Panc1 (cell line): ENCODE results near the gene FBLN2. TPM values are rescaled to one million over a fixed set of nuclear protein-coding genes. Genes with fewer than 3 reads are reported as not detected.

Experiments used
- ATAC-seq: fragments of 200-7000 bp; cut with Tn5 transposase; 2 replicates; pipeline ENCODE4 v1.9.1; 2020; ENCODE audit warnings: mild to moderate bottlenecking, moderate library complexity
- BruUV-seq: library from RNA; stranded (reverse); fragments of 400-500 nt; replicated peaks from 2 replicates; lab custom pipeline; 2021; lab: Mats Ljungman, UMichigan
- CTCF ChIA-PET: fragments of 300-600 bp; sonication (Branson Sonifier 250); formaldehyde crosslinking; loops from one replicate; lab custom pipeline; 2022; ENCODE audit warnings: antibody characterized with exemption; lab: Charles Lee
- POLR2A ChIA-PET: fragments of 300-600 bp; sonication (Branson Sonifier 250); formaldehyde crosslinking; loops from one replicate; lab custom pipeline; 2022; ENCODE audit warnings: antibody characterized with exemption; lab: Charles Lee
- DNase-seq: peaks from one replicate; pipeline ENCODE4 v3.0.0-alpha.2; 2010; ENCODE audit warnings: low read depth, low spot score
- H3K27ac ChIP-seq: 2 replicates; pipeline ENCODE4 v1.5.1; 2011; ENCODE audit warnings: mild to moderate bottlenecking, low read length, inconsistent platforms
- H3K27me3 ChIP-seq: fragments of 200-500 bp; sonication (Bioruptor generic); 2 replicates; pipeline ENCODE4 v1.6.0; 2014; ENCODE audit warnings: low read length, inconsistent platforms; ENCODE audit not compliant: control insufficient read depth, insufficient read depth
- H3K36me3 ChIP-seq: fragments of 200-500 bp; sonication (Bioruptor generic); 2 replicates; pipeline ENCODE4 v1.5.1; 2014; ENCODE audit warnings: inconsistent platforms, mild to moderate bottlenecking, low read length, moderate library complexity; ENCODE audit not compliant: control insufficient read depth, insufficient read depth
- H3K4me1 ChIP-seq: 2 replicates; pipeline ENCODE4 v1.5.1; 2011; ENCODE audit warnings: inconsistent platforms, mild to moderate bottlenecking, low read length, moderate library complexity; ENCODE audit not compliant: control insufficient read depth, insufficient read depth
- H3K4me3 ChIP-seq, 2 experiments: 2 replicates each; pipeline ENCODE4 v1.5.1; 2011 to 2012; ENCODE audit warnings: low read depth in 2 of 2, low read length in 2 of 2, mild to moderate bottlenecking in 2 of 2, inconsistent platforms in 1 of 2, moderate library complexity in 1 of 2
- H3K9me3 ChIP-seq: fragments of 200-500 bp; sonication (Bioruptor generic); 2 replicates; pipeline ENCODE4 v1.5.1; 2014; ENCODE audit warnings: low read depth, mild to moderate bottlenecking, inconsistent platforms, low read length, moderate library complexity; ENCODE audit not compliant: control insufficient read depth, insufficient read depth
- POLR2AphosphoS5 ChIP-seq: IDR thresholded peaks from 2 replicates; pipeline ENCODE4 v1.6.1; 2012; ENCODE audit warnings: mild to moderate bottlenecking, low read depth, low read length, moderate library complexity
- SIN3A ChIP-seq: IDR thresholded peaks from 2 replicates; pipeline ENCODE4 v1.6.1; 2012; ENCODE audit warnings: low read depth, mild to moderate bottlenecking, low read length, moderate library complexity, borderline replicate concordance; ENCODE audit not compliant: insufficient read depth
- TCF7L2 ChIP-seq: IDR thresholded peaks from 2 replicates; pipeline ENCODE4 v1.6.1; 2011; ENCODE audit warnings: mild to moderate bottlenecking, low read depth, low read length, inconsistent platforms
- in situ Hi-C: cut with HindIII; loops from 2 replicates; pipeline ENCODE4 v1.10.0; 2016; ENCODE audit warnings: low sequenced_read_pairs, low pct_unique_long_range_greater_than_20kb
- intact Hi-C: fragments of 100-400 bp; cut with micrococcal nuclease; formaldehyde crosslinking; loops from one replicate; pipeline ENCODE4 v1.10.0; 2022; ENCODE audit not compliant: unreplicated experiment
- total RNA-seq: library from RNA; stranded (reverse); gene quantifications from one replicate; pipeline ENCODE4 v1.2.1, GENCODE V29; 2021; ENCODE audit not compliant: unreplicated experiment
- TF ChIP-seq, protein P1 (sequence below), 2 experiments: IDR thresholded peaks; 2 replicates each; pipeline ENCODE4 v1.6.1; 2011 to 2012; ENCODE audit warnings: low read depth in 2 of 2, control low read depth in 1 of 2, low read length in 1 of 2, mild to moderate bottlenecking in 1 of 2, moderate library complexity in 1 of 2; ENCODE audit not compliant: insufficient read depth in 1 of 2
- TF ChIP-seq, protein P2 (sequence below): fragments of 450-650 bp; IDR thresholded peaks from 2 replicates; pipeline ENCODE4 v1.5.1; 2017; ENCODE audit warnings: mild to moderate bottlenecking

The FBLN2 gene
- total RNA-seq, 1 experiment from 2014 or later, result 0.44 TPM

DNA sequence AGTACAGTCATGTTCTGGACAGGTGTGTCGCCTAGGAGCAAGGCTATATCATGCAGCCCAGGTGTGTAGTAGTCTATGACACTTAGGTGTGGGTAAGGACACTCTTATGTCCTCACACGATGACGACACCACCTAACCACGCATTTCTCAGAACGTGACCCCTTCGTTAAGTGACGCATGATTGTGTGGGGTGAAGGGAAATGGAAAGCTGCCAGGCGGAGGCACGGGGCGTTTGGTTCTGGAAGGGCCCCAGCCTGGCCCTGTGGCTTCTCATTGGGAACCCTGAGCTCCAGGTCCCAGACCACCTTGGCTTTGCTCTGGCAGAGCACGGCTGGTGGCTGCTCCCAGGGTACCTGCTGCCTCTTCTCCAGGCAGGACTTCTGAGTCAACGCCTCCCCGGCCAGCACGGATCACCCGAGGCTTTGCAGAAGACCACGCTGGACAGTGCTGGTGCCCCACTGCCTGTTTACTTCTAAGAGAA is 39.3 kb downstream of the FBLN2 start:
- intact Hi-C loops, result no loop called here
- POLR2A ChIA-PET, result no interaction called here
- no peaks in the 10 kb centered on the region for H3K4me1 ChIP-seq
- CTCF ChIA-PET, result no interaction called here
- ATAC-seq (no peak), DNase-seq (no peak)
- H3K36me3 ChIP-seq, result no peaks in the 10 kb centered on the region
- H3K4me3 ChIP-seq, result no peak overlapping the region
- H3K27me3 ChIP-seq, result no peaks in the 10 kb centered on the region
- TF ChIP-seq SIN3A (no peak), POLR2AphosphoS5 (no peak)
- TF ChIP-seq, protein P1, sequence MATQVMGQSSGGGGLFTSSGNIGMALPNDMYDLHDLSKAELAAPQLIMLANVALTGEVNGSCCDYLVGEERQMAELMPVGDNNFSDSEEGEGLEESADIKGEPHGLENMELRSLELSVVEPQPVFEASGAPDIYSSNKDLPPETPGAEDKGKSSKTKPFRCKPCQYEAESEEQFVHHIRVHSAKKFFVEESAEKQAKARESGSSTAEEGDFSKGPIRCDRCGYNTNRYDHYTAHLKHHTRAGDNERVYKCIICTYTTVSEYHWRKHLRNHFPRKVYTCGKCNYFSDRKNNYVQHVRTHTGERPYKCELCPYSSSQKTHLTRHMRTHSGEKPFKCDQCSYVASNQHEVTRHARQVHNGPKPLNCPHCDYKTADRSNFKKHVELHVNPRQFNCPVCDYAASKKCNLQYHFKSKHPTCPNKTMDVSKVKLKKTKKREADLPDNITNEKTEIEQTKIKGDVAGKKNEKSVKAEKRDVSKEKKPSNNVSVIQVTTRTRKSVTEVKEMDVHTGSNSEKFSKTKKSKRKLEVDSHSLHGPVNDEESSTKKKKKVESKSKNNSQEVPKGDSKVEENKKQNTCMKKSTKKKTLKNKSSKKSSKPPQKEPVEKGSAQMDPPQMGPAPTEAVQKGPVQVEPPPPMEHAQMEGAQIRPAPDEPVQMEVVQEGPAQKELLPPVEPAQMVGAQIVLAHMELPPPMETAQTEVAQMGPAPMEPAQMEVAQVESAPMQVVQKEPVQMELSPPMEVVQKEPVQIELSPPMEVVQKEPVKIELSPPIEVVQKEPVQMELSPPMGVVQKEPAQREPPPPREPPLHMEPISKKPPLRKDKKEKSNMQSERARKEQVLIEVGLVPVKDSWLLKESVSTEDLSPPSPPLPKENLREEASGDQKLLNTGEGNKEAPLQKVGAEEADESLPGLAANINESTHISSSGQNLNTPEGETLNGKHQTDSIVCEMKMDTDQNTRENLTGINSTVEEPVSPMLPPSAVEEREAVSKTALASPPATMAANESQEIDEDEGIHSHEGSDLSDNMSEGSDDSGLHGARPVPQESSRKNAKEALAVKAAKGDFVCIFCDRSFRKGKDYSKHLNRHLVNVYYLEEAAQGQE (IDR thresholded peaks at IDR 0.05; ENCODE audit: insufficient read depth in 1 of 2, low read depth in 2 of 2, low read length in 1 of 2), result no peak
- TF ChIP-seq, protein P2, sequence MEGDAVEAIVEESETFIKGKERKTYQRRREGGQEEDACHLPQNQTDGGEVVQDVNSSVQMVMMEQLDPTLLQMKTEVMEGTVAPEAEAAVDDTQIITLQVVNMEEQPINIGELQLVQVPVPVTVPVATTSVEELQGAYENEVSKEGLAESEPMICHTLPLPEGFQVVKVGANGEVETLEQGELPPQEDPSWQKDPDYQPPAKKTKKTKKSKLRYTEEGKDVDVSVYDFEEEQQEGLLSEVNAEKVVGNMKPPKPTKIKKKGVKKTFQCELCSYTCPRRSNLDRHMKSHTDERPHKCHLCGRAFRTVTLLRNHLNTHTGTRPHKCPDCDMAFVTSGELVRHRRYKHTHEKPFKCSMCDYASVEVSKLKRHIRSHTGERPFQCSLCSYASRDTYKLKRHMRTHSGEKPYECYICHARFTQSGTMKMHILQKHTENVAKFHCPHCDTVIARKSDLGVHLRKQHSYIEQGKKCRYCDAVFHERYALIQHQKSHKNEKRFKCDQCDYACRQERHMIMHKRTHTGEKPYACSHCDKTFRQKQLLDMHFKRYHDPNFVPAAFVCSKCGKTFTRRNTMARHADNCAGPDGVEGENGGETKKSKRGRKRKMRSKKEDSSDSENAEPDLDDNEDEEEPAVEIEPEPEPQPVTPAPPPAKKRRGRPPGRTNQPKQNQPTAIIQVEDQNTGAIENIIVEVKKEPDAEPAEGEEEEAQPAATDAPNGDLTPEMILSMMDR, result no peak
- H3K9me3 ChIP-seq, result no peaks in the 10 kb centered on the region
- no peak overlapping the region for H3K27ac ChIP-seq
- no TSS peak for BruUV-seq
- in situ Hi-C loops, result no loop called here

DNA sequence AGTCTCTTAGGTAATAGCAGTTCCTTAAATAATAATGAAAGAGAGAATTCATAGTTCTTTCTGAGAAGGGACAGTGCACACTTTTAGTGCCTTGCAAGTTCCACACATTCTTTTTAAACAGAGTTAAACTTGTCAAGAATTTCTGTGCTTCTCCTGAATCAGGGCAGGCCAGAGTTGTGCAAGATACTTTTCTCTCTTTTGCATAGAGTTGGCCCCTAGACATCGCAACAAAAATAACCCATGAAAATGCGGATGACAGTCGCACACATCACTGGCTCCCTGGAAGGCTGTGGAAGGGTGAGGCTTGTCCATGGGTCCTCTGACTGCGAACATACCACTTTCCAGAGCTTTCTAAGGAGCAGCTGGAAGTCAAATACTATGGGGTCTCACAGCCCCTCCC is 40.1 kb downstream of the FBLN2 start:
- Histone ChIP-seq H3K4me1 (no peaks in the 10 kb centered on the region), H3K9me3 (no peaks in the 10 kb centered on the region), H3K27ac (no peak overlapping the region), H3K4me3 (no peak overlapping the region), H3K27me3 (no peaks in the 10 kb centered on the region), H3K36me3 (no peaks in the 10 kb centered on the region)
- ChIA-PET POLR2A (no interaction called here), CTCF (no interaction called here)
- intact Hi-C loops (no loop called here), in situ Hi-C loops (no loop called here)
- ATAC-seq (no peak), DNase-seq (no peak)
- no peak for TF ChIP-seq SIN3A
- TF ChIP-seq, protein P2, result no peak
- TF ChIP-seq, protein P1 (IDR thresholded peaks at IDR 0.05; ENCODE audit: insufficient read depth in 1 of 2, low read depth in 2 of 2, low read length in 1 of 2), result no peak
- no peak for TF ChIP-seq TCF7L2
- no peak for TF ChIP-seq POLR2AphosphoS5
- BruUV-seq, result no TSS peak
